Activated CD8-positive, alpha-beta memory T cell treated with anti-CD3 and anti-CD28 coated beads for 24 hours (primary cell): Measurements from ENCODE around the gene RXFP1.

Experiments used
- DNase-seq: peaks from one replicate; pipeline ENCODE4 v3.0.0-alpha.2; 2020

The RXFP1 gene

DNA sequence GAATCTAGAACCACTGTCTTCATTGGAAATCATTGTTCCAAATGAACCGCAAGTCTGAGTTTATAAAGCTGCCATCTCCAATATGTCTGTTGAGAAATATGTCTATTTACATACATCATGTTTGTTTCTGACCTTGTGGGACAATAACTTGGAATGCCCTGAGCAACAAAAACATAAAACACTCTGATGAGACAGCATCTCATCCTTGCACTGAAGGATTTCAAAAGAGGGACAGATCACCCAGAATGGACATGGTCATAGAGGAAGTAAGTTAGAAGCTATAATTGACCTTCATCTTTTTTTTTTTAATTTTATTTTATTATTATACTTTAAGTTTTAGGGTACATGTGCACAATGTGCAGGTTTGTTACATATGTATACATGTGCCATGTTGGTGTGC is 22.5 kb downstream of the RXFP1 start:
- no peak for DNase-seq

DNA sequence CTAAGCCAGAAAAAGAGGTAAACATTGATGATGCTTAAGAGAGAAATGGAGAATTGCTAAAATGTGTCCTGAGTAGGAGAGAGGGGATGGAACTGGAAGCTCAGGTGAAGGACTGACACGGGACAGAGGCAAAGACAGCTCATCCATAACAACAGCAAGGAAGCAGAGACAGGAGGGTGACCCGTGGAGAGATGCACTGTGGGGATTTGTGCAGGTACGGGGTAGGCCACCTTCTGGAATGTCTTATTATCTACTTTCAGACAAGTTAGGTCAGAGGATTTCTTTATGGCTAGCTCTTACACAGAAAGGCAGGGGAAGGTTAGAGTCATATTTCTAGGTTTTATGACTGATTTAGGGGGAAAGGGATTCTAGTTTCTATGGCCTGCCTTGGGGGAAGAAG is 31.7 kb downstream of the RXFP1 start:
- DNase-seq, result no peak

DNA sequence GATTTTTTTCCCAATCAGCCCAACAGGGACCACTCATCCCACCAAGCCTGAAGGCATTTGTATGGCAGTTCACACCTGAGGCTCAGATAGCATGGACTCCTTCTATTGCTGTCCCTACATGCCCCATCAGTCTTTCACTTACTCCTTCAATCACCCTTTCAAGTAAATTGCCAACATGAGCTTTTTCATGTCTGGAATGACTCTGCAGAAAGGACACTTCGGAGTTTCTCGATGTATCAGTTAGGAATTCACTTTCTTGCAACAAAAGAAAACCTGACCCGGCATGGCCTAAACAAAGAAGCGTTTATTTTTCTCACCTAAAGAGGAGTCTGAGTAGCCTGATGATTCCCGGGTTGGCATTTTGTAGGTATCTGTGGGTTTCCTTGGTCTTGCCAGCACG is 38.6 kb downstream of the RXFP1 start:
- no peak for DNase-seq

DNA sequence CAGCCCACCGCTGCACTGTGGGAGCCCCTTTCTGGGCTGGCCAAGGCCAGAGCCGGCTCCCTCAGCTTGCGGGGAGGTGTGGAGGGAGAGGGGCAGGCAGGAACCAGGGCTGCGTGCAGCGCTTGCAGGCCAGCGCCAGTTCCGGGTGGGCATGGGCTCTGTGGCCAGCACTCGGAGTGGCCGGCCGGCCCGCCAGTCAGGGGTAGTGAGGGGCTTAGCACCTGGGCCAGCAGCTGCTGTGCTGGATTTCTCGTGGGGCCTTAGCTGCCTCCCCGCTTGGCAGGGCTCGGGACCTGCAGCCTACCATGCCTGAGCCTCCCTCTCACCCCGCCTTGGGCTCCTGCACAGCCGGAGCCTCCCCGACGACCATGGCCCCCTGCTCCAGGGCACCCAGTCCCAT is 45.2 kb downstream of the RXFP1 start:
- DNase-seq, result no peak

DNA sequence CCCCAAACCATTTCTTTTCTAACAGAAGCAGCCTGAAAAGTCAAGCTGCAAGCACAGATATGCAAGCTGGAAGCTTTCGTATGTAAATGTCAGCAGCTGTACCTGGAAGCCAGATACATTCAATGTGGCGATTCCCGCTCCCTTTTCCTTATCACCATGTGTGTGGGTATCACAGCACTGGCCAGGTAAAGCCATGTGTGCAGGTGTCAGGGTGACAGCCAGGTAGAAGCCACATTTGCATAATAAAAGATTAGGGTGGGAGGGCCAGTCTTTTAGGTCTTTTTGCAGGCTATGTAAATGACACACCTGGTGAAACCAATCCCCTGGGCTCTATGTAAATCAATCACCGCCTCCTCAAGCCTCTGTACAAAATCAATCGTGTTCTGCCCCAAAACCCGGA is 50.1 kb downstream of the RXFP1 start:
- DNase-seq, result no peak

DNA sequence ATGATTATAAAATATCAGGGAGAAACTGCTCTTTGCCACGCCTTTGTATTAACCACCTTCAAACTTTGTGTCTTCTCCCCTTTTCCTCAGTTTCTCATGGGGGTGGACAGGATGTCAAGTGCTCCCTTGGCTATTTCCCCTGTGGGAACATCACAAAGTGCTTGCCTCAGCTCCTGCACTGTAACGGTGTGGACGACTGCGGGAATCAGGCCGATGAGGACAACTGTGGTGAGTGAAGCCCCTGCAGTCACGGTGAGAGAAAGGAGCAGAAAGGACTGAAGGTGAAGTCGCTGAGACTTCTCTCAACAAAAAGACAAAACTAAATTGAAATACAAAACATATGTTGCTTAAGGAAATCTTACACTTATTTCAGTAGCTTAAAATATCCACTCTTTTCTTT is 50.9 kb downstream of the RXFP1 start:
- no peak for DNase-seq

DNA sequence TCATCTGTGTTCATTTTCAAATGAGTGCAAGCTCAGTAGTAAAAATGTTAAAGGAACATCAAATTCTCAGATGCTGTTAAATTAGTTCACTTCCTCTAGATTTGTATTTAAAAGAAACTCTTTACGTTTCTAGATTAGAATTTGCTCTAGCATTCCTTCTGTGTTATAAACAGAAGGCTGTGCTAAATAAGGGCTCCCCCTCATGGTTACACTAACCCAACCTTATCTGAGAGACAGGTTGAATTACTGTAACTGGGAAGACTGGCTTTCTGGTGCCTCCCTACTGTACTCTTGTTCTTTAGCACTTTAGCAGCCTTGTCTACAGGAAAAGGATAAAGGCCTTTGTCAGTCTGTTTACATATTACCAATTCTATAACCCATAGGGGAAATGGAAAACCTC is 56.8 kb downstream of the RXFP1 start:
- no peak for DNase-seq

DNA sequence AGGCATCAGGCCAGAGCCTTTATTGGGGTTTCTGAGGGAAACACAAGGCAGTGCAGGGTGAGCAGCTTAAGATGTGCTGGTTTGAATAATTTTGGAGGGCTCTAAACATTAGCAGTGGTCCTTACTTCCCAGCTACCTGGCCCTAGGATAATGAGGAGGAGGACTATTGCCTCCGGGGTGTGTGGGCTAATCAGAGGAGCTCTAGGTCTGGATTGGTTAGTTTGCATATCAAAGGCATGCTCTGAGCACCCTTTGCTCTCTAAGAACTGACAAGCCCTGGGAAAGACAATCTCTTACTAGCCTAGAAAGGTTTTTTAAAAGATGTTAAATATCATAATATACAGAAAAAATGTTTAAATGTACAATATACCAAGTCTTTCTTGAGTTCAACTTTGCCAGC is 58.4 kb downstream of the RXFP1 start:
- no peak for DNase-seq

DNA sequence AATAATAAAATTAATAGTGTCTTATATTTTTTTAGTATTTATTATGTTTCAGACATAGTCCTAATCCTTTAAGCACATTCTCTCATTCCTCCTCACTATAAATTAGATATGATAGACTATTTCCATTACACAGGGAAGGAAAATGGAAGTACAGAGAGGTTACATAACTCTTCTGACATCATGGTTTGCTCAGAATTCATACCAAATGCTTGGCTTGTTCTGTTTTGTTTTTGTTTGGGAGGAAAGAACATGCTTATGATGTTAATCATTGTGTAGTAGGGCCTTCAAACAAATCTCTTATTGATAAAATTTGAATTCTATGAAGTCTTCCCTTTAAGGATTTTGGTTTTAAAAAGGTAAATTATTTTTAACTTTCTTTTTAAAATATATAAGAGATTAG is 59.5 kb downstream of the RXFP1 start:
- DNase-seq, result no peak

DNA sequence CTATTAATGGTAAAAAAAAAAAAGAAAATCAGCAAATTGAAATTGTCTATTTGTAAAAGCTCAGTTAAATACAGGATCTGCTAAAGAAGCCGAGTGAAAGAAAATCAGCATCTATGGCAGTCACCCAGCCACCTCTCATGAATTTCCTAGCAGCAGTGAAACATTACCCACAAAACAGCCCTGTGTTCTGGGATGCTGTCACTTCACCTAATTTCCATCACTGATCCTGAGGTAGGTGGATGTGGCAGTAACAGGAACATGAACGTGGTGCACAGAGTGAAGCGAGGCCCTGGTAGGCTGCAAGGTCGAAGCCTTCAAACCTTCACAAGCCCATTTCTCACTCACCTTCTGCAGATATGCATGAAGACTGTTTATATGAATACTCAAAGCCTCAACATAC is 65.2 kb downstream of the RXFP1 start:
- no peak for DNase-seq

DNA sequence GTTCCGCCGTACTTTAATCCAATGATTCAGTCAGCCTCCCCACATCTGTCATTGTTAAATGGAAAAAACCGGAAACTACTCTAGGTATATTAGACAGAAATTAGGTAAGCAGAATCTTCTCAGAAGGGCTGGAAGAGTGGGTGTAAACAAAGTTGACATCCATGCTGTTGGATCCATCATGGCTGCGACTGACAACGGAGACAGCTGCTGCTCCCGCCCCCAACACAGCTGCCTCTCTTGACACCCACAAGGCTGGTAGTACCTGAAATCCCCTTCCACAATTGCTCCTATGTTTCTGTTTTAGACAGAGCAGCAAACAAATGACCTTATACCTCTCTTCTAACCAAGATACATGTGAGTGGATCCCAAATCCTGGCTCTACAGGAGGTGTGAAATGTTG is 66.6 kb downstream of the RXFP1 start:
- no peak for DNase-seq

DNA sequence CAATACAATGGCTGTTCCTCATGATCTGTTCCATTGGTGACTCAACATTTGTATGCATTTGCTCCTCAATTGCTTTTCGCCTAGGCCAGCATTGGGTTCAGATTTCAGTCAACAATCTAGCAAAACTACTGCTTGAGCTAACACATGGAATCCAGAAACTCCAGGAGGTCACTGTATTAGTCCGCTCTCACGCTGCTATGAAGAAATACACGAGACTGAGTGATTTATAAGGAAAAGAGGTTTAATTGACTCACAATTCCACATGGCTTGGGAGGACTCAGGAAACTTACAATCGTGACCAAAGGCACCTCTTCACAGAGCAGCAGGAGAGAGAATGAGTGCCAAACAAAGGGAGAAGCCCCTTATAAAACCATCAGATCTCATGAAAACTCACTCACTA is 67.1 kb downstream of the RXFP1 start:
- no peak for DNase-seq

DNA sequence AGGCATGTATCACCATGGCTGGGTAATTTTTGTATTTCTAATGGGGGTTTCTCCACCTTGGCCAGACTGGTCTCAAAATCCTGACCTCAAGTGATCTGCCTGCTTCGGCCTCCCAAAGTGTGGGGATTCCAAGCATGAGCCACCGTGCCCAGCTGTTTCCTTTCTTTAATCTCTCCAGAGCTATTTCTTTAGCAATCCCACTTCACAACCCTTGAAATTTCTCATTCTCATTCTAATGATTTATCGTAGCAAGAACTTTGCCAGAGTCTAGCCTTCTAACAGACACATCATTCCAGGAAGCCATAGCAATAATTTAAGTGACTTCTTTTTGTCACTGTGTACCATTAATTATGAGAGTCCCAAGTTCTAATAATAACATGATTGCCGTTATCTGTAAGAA is 68.6 kb downstream of the RXFP1 start:
- no peak for DNase-seq

DNA sequence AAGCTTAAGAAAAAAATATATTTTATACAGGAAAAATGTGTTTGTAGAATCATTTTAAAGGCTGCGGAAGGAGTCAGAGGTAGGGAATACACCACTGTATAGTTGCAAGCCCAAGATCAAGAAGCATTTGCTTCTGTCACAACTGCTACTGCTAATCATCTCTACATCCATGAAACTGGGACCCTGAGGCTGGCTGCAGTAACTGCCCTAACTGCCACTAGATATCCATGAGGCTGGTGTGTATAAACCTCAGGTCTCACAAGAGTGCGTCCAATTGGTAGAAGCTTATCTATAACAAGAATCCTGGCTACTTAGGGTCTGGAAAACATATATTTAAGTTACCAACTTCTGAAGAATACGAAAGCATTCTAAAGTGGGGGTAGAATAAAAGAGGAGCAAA is 69.1 kb downstream of the RXFP1 start:
- no peak for DNase-seq

DNA sequence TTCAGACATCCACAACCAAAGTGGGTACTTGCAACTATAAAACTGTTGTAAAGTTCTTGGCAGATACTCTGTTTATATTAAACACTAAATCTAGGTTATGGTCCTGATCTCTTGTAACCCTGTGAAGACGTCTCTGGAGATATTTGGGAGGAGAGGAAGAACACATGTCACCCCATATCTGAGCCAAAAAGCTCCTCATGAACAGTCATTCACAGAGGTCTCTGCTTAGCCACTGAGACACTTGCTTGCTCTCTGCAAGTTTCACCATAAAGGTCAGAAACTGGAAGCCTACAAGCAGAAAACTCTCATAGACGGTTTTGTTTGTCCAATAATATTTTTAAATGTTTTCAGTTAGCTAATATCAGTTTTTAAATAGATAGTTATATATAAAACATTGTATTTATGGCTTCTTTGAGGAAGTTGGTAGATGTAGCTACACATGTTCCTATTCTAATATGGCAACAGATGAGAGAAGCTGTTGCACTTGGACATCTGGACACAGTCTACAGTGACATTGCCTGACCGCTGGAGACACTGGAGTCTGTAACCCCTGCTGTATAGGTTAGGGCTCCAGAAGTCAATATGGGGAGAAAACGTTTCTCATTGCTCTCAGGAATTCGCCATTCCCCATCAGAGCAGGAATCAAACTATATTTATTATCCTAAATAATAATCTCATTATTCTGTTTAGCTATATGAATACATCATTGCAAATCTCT is 76.4 kb downstream of the RXFP1 start:
- no peak for DNase-seq

DNA sequence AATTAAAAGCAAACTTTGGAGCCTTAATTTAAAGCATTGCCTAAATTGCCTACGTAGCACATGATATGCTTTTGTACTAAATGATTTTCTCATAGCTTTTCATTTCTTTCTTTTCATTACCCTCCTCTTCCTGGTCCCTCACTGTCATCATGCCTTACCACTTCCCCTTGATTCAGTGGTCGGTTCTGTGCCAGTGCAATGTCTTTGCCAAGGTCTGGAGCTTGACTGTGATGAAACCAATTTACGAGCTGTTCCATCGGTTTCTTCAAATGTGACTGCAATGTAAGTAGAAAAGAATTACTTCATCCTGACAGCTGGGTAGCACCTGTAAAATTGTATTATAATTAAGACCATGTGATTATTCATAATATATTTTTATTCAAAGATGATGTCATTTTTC is 77.5 kb downstream of the RXFP1 start:
- DNase-seq, result no peak

DNA sequence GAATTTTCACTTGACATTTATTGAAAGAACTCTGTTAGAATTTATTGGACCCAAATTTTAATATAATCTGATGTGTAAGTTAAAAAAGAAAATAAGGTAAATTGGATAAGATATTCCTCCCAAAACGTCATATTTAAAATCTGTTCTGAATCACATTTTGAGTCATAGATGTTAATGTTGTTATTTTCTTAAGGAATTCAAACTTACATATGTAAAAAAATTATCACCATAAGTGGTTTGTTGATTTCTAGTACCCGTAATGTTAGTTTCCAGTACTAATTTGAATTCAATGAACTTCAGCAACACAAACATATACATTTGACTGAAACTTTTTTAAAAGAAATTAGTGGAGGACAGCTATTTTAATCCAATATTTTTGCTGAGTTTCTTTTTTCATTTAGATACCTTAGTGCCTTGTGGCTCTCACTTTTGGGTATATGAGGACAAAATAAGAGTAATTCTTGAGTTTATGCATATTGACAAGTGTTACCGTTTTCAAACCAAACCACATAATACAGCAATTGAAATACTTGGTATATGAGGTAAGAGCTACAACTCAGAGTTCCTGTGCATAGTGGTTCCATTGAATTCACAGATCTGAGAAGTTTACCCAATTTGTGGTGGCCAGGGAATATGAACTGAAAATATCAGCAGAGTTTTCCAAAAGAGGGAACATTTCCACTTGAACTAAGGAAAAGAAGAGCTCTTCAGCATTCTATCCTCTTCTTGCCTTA is 78.2 kb downstream of the RXFP1 start:
- DNase-seq, result no peak

DNA sequence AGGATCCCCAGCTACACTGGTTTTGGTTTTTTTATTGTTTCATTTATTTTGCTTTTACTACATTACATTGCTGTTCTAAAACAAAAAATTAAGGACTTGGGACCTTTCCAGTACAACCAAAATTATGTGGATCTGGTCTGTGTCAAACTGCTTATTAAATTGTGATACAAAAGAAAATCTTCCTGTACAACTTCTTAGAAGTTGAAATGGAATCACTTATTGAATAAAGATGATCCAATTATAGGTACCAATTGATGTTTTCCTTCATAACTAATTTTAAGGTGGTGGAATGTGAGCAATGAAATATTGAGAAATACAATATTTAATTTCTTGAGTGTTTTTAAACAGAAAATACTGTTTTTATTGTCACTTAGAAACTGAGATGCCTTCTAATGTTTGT is 82.7 kb downstream of the RXFP1 start:
- DNase-seq, result no peak

DNA sequence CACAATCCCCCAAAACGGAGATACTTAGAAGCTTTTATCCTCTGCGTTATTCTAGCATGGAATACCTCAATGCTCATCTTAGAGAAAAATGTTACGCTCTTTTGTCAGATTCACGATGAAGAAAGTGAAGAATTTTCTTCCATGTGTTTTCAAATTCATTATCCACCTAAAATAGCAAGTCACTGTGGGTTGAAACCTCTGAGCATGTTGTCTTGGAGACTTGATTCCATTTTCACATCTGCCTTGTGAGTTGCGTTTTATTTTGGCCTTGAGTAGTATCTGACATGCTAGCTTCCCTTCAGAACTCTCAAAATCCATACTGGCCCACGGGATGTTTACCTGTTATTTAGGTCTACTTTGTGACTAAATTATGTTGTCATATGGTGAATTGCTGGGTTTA is 83.7 kb downstream of the RXFP1 start:
- DNase-seq, result no peak

DNA sequence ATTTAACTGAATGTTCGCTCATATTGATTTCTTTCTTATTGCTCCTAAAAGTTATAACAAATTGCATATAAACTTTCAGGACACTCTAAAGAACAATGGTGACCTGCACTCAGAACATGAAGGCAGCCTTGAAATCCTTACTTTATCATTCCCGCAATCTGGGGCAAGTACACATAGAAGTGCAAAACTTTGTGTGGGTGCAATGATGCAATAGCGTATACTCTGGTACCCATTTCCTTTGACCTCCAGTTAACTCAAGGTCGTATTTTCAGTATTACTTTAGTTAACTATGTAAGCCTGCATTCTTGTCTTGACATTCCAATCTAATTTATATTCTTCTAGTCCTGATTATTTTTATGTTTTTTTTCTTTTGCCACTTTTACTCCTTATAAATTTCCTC is 85.3 kb downstream of the RXFP1 start:
- DNase-seq, result no peak

DNA sequence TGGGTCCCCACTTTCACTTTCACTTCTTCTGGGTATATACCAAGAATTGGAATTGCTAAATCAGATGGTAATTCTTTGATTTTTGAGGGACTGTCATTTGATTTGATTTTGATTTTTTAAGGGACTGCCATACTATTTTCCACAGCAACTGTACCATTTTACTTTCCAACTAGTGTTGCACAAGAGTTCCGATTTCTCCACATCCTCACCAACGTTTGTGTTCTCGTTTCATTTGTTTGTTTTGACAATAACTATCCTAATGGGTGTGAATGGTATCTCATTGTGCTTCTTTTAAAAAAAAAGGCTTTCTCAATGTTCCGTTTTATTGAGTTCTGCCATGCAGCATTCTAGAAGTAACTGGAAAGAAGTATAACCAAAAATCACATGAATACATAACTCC is 87.4 kb downstream of the RXFP1 start:
- no peak for DNase-seq

DNA sequence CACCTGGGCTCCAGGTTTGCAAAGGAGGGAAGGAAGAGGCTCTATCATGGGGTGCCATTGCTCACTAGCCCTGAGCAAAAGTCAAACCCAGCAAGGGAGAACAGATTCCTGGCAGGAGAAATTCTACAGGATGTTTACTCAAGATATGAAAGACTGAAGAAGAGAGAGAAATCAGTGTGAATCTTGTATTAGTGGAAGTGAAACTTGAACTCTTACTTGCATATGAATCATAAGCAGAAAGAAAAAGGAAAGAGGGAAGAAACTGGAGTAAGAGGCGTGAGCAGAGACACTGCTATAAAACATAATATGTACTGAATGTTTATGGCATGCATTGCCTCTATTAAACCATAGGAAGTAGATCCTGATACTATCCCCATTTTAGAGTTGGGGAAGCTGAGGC is 89.1 kb downstream of the RXFP1 start:
- no peak for DNase-seq

DNA sequence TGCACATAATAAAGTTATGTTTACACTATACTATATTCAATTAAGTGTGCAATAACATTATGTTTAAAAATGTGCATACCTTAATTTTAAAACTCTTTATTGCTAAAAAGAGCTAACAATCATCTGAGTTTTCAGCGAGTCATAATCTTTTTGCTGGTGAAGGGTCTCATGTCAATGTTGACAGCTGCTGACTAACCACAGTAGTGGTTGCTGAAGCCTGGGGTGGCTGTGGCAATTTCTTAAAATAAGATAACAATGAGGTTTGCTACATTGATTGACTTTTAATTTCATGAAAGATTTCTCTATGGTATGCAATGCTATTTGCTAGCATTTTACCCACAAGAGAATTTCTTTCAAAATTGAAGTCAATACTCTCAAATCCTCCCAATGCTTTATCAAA is 91.4 kb downstream of the RXFP1 start:
- DNase-seq, result no peak

DNA sequence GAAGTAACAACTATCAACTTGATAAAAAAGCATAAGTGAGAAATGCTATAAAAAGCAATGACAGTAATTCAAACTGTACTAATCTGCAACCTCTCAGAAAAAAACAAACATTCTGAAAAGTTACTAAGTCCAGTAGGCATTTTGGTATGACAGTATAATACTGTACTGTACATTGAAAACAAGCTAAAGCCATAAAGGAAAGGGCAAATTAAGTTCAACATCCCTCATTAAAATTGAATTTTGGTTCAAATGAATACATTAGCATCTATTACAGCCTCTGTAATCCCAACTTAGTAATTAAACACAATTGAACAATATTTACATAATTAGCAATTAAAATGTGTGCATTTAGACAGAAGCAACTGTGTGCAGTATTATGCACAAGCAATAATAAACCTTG is 96.3 kb downstream of the RXFP1 start:
- no peak for DNase-seq

DNA sequence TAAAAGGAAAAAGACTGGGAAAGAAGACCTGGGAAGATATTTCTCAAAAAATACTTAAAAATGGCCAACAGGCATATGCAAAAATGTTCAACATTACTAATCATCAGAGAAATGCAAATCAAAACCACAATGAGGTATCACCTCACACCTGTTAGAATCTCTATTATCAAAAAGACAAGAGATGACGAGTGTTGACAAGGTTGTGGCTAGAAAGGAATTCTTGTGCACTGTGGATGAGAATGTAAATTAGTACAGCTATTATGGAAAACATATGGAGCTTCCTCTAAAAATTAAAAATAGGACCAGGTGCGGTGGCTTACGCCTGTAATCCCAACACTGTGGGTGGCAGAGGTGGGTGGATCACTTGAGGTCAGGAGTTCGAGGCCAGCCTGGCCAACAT is 100.0 kb downstream of the RXFP1 start:
- no peak for DNase-seq
